Brain microvascular endothelial cell (primary cell): Measurements from ENCODE around the gene FAM174C.

ENCODE experiments used
- DNase-seq: peaks from one replicate; pipeline ENCODE4 v3.0.0-alpha.2; 2020
- H3K27ac ChIP-seq: fragments of 250-450 bp; sonication (Bioruptor Pico); 2 replicates; pipeline ENCODE4 v1.5.1; 2020; ENCODE audit warnings: mild to moderate bottlenecking, moderate library complexity
- H3K27me3 ChIP-seq: fragments of 250-450 bp; sonication (Bioruptor Pico); replicated peaks from 2 replicates; pipeline ENCODE4 v1.5.1; 2020; ENCODE audit warnings: mild to moderate bottlenecking
- H3K36me3 ChIP-seq: fragments of 250-450 bp; sonication (Bioruptor Pico); replicated peaks from 2 replicates; pipeline ENCODE4 v1.5.1; 2020; ENCODE audit warnings: mild to moderate bottlenecking
- H3K4me3 ChIP-seq: 2 replicates; pipeline ENCODE4 v1.5.1; 2011; ENCODE audit warnings: low read depth, mild to moderate bottlenecking, control low read depth, low read length, moderate library complexity
- CTCF ChIP-seq: IDR thresholded peaks from 2 replicates; pipeline ENCODE4 v1.5.1; 2011; ENCODE audit warnings: low read depth, mild to moderate bottlenecking, moderate library complexity, low read length, control low read depth, inconsistent platforms; ENCODE audit errors: missing control alignments
- in situ Hi-C: cut with HindIII; loops from 2 replicates; pipeline ENCODE4 v1.10.0; 2017; ENCODE audit warnings: low sequenced_read_pairs, low pct_ligation_motif_present

Gene FAM174C

GRCh38 chr19:1293782-1294604 is 18.7 kb downstream of the FAM174C start:
- Histone ChIP-seq H3K27me3 (peaks cover 11% of the 10 kb centered on the region), H3K4me3 (no peak overlapping the region), H3K27ac (no peak overlapping the region), H3K36me3 (no peaks in the 10 kb centered on the region)
- in situ Hi-C loops: no loop called here
- TF ChIP-seq CTCF: no peak
- DNase-seq: no peak

- no peak for TF ChIP-seq CTCF
- Histone ChIP-seq H3K4me3 (no peak overlapping the region), H3K27ac (no peak overlapping the region), H3K36me3 (no peaks in the 10 kb centered on the region), H3K27me3 (peaks cover 5% of the 10 kb centered on the region)
- no peak for DNase-seq
- in situ Hi-C loops: no loop called here
Measured at GRCh38 chr19:1294688-1295087, 19.4 kb downstream of the FAM174C start.

- TF ChIP-seq CTCF: no peak
- Histone ChIP-seq H3K4me3 (no peak overlapping the region), H3K36me3 (no peaks in the 10 kb centered on the region), H3K27ac (no peak overlapping the region), H3K27me3 (peaks cover 5% of the 10 kb centered on the region)
- in situ Hi-C loops: no loop called here
- no peak for DNase-seq
Measured at GRCh38 chr19:1295169-1296012, 20.1 kb downstream of the FAM174C start.

- Histone ChIP-seq H3K36me3 (no peaks in the 10 kb centered on the region), H3K4me3 (no peak overlapping the region), H3K27ac (no peak overlapping the region), H3K27me3 (peaks cover 3% of the 10 kb centered on the region)
- in situ Hi-C loops: no loop called here
- TF ChIP-seq CTCF: no peak
- no peak for DNase-seq
Measured at GRCh38 chr19:1296078-1296477, 20.7 kb downstream of the FAM174C start.

- in situ Hi-C loops: no loop called here
Measured at GRCh38 chr19:1296575-1297271, 21.4 kb downstream of the FAM174C start.

More at GRCh38 chr19:1296575-1297271, 21.4 kb downstream of the FAM174C start:
- H3K27ac ChIP-seq: no peak overlapping the region
- no peak for TF ChIP-seq CTCF
- peaks cover 3% of the 10 kb centered on the region for H3K27me3 ChIP-seq
- H3K4me3 ChIP-seq: no peak overlapping the region
- no peak for DNase-seq
- no peaks in the 10 kb centered on the region for H3K36me3 ChIP-seq
